ENCODE data around the gene MYL5. TPM values are rescaled to one million over a fixed set of nuclear protein-coding genes. Genes with fewer than 3 reads are reported as not detected.

MYL5 gene
- total and polyA plus RNA-seq, 2 of the 13 experiments (the other 11 are each of a cell fraction or from before 2014, with no cell fraction given): 6.5 to 16.0 TPM

GRCh38 chr4:687048-687970, 13.0 kb downstream of the MYL5 start (continued):
- TF ChIP-seq, protein P1, sequence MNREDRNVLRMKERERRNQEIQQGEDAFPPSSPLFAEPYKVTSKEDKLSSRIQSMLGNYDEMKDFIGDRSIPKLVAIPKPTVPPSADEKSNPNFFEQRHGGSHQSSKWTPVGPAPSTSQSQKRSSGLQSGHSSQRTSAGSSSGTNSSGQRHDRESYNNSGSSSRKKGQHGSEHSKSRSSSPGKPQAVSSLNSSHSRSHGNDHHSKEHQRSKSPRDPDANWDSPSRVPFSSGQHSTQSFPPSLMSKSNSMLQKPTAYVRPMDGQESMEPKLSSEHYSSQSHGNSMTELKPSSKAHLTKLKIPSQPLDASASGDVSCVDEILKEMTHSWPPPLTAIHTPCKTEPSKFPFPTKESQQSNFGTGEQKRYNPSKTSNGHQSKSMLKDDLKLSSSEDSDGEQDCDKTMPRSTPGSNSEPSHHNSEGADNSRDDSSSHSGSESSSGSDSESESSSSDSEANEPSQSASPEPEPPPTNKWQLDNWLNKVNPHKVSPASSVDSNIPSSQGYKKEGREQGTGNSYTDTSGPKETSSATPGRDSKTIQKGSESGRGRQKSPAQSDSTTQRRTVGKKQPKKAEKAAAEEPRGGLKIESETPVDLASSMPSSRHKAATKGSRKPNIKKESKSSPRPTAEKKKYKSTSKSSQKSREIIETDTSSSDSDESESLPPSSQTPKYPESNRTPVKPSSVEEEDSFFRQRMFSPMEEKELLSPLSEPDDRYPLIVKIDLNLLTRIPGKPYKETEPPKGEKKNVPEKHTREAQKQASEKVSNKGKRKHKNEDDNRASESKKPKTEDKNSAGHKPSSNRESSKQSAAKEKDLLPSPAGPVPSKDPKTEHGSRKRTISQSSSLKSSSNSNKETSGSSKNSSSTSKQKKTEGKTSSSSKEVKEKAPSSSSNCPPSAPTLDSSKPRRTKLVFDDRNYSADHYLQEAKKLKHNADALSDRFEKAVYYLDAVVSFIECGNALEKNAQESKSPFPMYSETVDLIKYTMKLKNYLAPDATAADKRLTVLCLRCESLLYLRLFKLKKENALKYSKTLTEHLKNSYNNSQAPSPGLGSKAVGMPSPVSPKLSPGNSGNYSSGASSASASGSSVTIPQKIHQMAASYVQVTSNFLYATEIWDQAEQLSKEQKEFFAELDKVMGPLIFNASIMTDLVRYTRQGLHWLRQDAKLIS (CRISPR knock-in tag; IDR thresholded peaks at IDR 0.05): no peak; the same call in 1 of the 2 replicates
- TF ChIP-seq KMT2A (CRISPR knock-in tag; IDR thresholded peaks at IDR 0.05) (0 out of 2 replicates have a peak, but pooled peaks have one; percentile 9), ZNF142 (CRISPR knock-in tag; IDR thresholded peaks at IDR 0.05) (no peak), PHF5A (CRISPR knock-in tag; IDR thresholded peaks at IDR 0.05; ENCODE audit: low read depth, unreplicated experiment) (no peak), ZNF337 (CRISPR knock-in tag; IDR thresholded peaks at IDR 0.05; ENCODE audit: borderline replicate concordance, low read depth) (0 out of 2 replicates have a peak, but pooled peaks have one; percentile 54), ZNF431 (CRISPR knock-in tag; IDR thresholded peaks at IDR 0.05; ENCODE audit: borderline replicate concordance, low read depth) (no peak), KDM1A (CRISPR knock-in tag; IDR thresholded peaks at IDR 0.05) (no peak), ZNF891 (CRISPR knock-in tag; IDR thresholded peaks at IDR 0.05) (peak; percentile 15; the same call in 1 of the 2 replicates), JARID2 (CRISPR knock-in tag; IDR thresholded peaks at IDR 0.05; ENCODE audit: insufficient replicate concordance) (no peak), ZMYM4 (CRISPR knock-in tag; IDR thresholded peaks at IDR 0.05) (no peak), ZNF558 (CRISPR knock-in tag; IDR thresholded peaks at IDR 0.05; ENCODE audit: borderline replicate concordance) (no peak), ADNP (CRISPR knock-in tag; IDR thresholded peaks at IDR 0.05) (no peak), ARHGAP35 (CRISPR knock-in tag; IDR thresholded peaks at IDR 0.05; ENCODE audit: borderline replicate concordance) (no peak), CREBL2 (CRISPR knock-in tag; IDR thresholded peaks at IDR 0.05; ENCODE audit: borderline replicate concordance) (peak; percentile 47; the same call in 1 of the 2 replicates)
- TF ChIP-seq, protein P2, sequence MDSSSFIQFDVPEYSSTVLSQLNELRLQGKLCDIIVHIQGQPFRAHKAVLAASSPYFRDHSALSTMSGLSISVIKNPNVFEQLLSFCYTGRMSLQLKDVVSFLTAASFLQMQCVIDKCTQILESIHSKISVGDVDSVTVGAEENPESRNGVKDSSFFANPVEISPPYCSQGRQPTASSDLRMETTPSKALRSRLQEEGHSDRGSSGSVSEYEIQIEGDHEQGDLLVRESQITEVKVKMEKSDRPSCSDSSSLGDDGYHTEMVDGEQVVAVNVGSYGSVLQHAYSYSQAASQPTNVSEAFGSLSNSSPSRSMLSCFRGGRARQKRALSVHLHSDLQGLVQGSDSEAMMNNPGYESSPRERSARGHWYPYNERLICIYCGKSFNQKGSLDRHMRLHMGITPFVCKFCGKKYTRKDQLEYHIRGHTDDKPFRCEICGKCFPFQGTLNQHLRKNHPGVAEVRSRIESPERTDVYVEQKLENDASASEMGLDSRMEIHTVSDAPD (CRISPR knock-in tag; IDR thresholded peaks at IDR 0.05): no peak
